ENCODE measurements around the gene RBFOX2.
A peak's percentile ranks its signal among the peaks of the same experiment; 100 is the strongest.

RBFOX2 gene

GRCh38 chr22:35973388-35973787, 55.2 kb downstream of the RBFOX2 start:
- DNase-seq (ENCODE audit: low spot score) = no peak

- DNase-seq (ENCODE audit: low spot score) = no peak
These were observed 56.1 kb downstream of the RBFOX2 start for GRCh38 chr22:35972559-35972958.

- DNase-seq (ENCODE audit: low spot score) = peak; percentile 71
These were observed 57.0 kb downstream of the RBFOX2 start for GRCh38 chr22:35971456-35972119.

- no peak for DNase-seq (ENCODE audit: low spot score)
These were observed 57.8 kb downstream of the RBFOX2 start for GRCh38 chr22:35970616-35971455.

- DNase-seq (ENCODE audit: low spot score) = no peak
These were observed 61.6 kb downstream of the RBFOX2 start for GRCh38 chr22:35967046-35967397.

GRCh38 chr22:35966314-35967045, 62.1 kb downstream of the RBFOX2 start:
- no peak for DNase-seq (ENCODE audit: low spot score)

- no peak for DNase-seq (ENCODE audit: low spot score)
These were observed 65.3 kb downstream of the RBFOX2 start for GRCh38 chr22:35963237-35963810.

- DNase-seq (ENCODE audit: low spot score) = no peak
These were observed 66.9 kb downstream of the RBFOX2 start for GRCh38 chr22:35961480-35962295.

- no peak for DNase-seq (ENCODE audit: low spot score)
These were observed 67.8 kb downstream of the RBFOX2 start for GRCh38 chr22:35960854-35961253.

- no peak for DNase-seq (ENCODE audit: low spot score)
These were observed 69.4 kb downstream of the RBFOX2 start for GRCh38 chr22:35959121-35959800.

- no peak for DNase-seq (ENCODE audit: low spot score)
These were observed 70.3 kb downstream of the RBFOX2 start for GRCh38 chr22:35958334-35958733.

GRCh38 chr22:35957589-35957988, 71.0 kb downstream of the RBFOX2 start:
- no peak for DNase-seq (ENCODE audit: low spot score)

GRCh38 chr22:35956850-35957249, 71.8 kb downstream of the RBFOX2 start:
- no peak for DNase-seq (ENCODE audit: low spot score)

GRCh38 chr22:35955546-35955945, 73.1 kb downstream of the RBFOX2 start:
- no peak for DNase-seq (ENCODE audit: low spot score)

GRCh38 chr22:35952576-35952975, 76.0 kb downstream of the RBFOX2 start:
- no peak for DNase-seq (ENCODE audit: low spot score)

- DNase-seq (ENCODE audit: low spot score) = no peak
These were observed 78.4 kb downstream of the RBFOX2 start for GRCh38 chr22:35950262-35950661.

- no peak for DNase-seq (ENCODE audit: low spot score)
These were observed 79.4 kb downstream of the RBFOX2 start for GRCh38 chr22:35949243-35949642.

GRCh38 chr22:35947794-35948425, 80.7 kb downstream of the RBFOX2 start:
- no peak for DNase-seq (ENCODE audit: low spot score)

GRCh38 chr22:35944458-35944857, 84.2 kb downstream of the RBFOX2 start:
- no peak for DNase-seq (ENCODE audit: low spot score)

GRCh38 chr22:35940166-35940565, 88.5 kb downstream of the RBFOX2 start:
- DNase-seq (ENCODE audit: low spot score) = no peak

GRCh38 chr22:35938226-35938625, 90.4 kb downstream of the RBFOX2 start:
- DNase-seq (ENCODE audit: low spot score) = no peak
